Dedifferentiated amniotic fluid mesenchymal stem cell (primary cell): ENCODE data around the gene RGS7BP.

Source experiments
- DNase-seq: peaks from one replicate; pipeline ENCODE4 v3.0.0-alpha.2; 2016; ENCODE audit errors: extremely low spot score

RGS7BP gene

DNA sequence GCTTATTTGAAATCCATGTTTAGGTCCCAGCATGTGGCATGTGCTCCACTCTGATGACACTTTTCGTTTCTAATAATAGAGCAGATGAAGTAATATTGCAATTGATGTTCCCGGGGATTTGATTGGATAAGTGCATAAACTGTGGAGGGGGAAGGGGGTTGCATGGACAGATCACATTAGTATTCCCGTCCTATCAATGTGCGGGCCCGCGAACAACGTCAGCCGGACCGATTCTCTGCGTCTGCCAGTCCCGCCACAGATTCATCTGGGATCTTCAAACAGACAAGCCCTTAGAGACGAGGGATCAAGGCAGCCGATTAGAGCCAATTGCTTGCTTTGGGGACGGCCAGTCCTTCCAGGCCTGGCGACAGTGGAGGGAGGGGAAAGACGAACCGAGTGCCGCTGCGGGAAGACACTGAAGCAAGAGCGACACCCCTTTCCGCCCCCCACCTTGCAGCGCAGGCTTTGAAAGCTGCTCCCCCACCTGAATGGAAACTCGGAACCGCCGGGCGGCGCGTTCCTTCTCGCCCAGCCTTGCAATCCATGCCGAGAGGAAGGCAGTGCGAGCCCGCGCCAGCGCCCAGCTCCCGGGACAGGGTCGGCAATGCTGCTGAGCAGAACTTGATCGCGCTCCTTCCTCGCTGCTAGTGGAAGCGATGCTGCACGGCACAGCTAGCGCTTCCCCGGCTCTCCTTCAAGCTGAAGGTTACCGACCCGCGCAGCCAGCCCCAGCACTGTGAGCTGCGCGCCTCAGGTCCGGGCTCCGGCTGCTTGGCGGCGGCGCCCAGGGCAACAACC is at the start of gene RGS7BP:
TSS of gene RGS7BP (plus strand) at position 247 of the 798 bp plus-strand sequence. CDS start 610 bp downstream, outside the sequence.
- no peak for DNase-seq

DNA sequence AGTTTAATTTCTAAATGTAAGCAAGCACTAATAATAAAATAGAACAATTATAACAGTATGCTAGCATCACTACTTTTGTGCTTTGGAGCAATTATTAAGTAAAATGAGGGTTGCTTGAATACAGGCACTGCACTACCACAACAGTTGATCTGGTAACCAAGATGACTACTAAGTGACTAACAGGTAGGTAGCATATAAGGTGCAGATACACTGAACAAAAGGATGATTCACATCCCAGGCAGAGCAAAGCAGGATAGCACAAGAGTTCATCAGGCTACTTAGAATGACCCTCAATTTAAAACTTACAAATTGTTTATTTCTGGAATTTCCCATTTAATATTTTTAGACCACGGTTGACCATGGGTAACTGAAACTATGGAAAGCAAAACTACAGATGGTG is 48.0 kb upstream of the RGS7BP start:
- DNase-seq = no peak

DNA sequence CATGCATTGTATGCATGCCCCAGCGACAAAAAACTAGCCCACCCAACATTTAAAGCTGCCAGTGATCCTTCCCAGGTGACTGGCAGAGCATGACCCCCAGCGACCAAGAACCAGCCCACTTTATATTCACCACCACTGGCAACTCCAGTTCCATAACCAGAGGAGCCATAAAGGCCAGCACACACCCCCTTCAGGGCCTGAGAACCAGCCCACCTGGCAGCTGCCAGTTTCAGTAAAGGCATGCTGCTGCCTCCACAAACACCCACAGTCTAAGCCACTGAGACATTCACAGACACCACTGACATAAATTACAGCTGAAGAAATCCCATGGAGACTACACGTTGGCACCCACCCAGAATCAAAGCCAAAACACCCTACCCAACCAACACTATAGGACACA is 46.9 kb upstream of the RGS7BP start:
- DNase-seq = no peak

DNA sequence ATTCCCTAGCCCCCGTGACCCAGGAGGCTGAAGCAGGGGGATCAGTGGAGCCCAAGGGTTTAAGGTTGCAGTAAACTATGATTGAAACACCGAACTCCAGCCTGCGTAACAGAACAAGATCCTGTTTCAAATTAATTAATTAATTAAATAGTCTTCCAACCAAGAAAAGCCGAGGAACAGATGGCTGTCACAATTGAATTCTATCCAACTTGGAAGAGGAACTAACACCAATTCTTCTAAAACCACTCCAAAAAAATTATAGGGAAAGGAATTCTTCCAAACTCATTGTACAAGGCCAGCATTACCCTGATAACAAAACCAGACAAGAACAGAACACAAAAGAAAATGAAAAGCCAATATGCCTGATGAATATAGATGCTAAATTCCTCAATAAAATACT is 43.4 kb upstream of the RGS7BP start:
- DNase-seq = no peak

DNA sequence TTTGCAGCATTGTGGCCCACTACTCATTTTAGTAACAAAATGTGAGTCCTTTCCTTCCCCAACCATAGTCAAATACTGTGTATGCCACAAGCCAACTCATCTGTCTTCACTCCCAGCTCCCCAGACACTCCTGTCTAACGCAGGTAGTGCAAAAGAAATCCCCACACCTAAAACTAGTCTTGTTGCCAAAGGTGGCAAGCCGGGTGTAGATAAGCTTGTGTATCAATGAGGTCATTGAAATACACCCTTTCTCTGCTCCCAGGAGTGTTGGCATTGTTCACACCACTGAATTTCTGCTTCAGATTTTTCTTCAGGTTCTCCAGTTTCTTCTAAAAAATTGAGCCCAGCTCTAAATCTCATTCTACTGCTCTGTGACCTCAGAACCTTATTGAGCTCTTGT is 19.7 kb upstream of the RGS7BP start:
- no peak for DNase-seq

DNA sequence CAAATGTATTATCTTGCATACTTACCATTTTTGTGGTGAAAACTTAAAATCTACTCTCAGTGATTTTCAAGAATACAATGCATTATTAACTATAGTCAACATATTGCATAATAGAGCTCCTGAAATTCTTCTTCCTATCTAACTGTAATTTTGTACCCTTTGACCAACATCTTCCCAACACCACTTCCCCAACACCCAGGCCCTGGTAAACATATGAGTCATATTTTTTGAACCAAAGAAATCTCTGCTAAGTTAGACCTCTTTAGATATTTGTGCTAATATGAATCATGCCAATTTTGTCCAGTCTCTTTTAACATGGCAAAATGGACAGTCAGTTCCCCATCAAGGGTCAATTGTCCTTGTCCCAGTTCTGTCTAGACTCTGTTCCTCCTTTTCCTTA is 18.5 kb upstream of the RGS7BP start:
- no peak for DNase-seq

DNA sequence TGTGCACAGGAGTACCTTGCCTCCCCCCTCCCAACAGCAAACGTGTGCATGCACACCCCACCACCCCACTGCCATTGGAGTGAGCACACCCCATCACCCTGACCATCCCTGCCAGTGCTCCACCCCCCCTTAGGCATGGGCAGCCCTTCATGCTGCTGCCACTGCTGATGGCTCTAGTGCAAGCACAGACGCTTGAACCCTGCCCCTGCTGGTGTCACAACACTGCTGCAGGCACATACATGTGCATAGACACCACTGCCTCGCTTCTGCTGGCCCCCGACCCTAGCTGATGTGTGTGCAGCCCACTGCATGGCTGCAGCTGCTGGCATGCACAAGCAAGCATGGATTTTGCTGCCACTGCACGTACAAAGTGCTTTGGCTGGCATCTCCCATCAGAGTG is 16.0 kb upstream of the RGS7BP start:
- DNase-seq = no peak

DNA sequence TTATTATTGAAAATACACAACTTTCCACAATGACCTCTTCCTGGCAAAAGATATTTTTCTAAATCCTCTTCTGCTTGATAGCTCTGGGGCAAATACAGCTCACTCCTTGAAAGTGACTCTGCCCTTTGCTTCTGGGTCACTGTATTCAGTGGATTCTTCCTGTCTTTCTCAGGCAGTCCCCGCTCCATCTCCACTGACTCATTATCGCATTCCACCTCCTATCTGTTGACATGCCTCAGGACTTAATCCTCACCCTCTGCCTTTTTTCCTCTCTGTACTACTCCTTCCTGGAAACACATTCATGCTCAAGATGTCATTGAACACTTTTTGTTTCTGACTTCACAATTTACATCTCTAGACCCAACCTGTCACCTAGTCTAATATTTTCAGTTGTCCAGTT is 8.4 kb upstream of the RGS7BP start:
- DNase-seq = no peak

DNA sequence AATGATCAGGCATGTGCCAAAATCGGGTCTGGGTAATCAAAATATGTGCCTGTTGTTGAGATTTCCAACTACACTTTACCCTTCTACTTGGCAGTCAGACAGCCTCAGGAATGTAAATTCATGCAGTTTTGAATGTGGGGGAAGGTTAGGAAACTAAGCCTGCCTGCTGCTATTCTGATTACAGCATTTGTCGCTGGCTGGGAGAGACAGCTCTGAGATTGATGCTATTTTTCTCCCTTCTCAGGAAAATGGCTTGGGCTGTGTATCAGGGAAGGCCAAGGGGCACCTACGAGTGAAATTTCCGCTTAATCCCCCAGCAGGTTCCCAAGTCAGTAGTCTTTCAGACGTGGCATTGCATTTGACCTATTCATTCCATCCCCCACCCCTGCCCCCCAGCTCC is 3.6 kb upstream of the RGS7BP start:
- no peak for DNase-seq

DNA sequence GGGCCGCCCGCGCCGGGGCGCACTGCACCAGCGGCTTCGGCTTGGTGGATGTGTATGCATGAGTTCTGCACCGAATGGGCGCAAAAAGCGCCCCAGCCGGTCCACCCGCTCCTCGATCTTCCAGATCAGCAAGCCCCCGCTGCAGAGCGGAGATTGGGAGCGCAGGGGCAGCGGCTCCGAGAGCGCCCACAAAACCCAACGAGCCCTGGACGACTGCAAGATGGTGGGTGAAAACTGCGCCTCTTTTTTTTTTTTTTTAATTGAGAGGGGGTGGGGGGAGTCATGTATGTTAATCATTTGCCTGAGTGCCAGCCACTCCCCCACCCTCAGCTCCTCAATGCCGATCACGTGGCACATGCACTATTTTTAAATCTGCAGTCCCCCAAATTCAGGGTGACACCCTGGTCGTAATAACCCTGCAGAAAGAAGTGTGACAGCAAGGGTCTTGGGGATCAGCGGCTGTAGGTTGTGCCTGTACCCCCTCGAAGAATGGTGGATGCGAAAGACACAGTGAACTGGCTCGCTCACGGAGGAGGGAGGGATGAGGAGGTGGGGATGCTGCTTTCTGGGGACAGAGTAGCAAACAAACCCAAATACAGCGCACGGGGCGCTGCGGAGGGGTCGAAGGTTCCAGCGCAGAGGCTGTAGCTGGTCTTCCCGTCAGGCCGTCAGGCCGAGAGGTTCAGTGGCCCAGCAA is 900 bp downstream of the RGS7BP start:
- DNase-seq = no peak

DNA sequence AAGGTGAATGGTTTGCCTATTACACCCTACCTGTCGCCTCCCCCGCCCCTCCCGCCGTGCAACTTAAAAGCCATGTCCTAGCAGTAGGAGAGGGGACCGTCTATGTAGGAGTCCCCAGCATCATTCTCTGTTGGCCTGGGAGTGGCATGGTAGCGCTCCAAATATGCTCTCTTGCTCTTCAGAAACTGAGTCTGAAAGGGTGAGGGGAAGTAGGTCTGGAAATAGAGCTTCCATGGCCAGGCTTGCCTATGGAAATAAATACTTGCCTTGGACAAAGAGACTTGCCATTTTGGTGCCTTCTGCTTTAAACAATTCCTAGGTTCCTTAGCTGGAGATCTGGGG is 1.4 kb downstream of the RGS7BP start:
- DNase-seq = no peak

DNA sequence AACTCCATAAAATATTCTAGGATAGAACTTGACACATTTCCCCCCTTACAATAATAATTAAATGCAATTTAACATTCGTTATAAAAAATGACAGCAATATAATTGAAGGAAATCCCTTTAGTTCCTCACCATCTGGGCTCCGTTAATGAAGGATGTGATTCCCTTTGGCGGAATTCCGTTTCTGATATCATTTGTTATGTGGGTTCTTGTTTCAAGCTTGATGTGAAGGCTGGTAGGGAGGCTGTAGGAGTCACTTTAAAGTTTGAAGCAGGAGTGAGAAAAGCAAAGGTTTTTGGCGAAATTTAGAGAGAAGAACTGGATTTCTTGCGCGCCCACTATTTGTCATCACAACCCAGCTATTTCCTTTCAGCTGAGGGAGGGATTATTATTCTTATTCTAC is 4.0 kb downstream of the RGS7BP start:
- no peak for DNase-seq

DNA sequence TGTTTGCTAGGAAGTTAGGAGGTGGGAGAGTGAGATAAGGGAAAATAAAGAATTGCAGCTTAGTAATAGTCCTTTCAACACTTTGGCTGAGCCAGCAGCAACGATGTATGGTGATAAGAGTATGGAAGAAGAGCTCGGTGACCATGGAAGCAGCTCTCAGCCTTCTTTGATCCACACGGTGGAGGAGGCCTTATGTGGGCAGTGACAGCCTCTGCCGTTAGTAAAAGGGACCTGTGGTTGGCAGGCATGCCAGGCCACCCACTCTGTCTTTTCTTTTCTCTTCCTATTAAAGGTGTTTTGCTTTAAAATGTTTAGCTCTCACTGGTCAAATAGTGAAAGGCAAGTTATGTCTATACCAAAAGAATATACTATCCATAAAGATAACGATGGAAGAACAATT is 7.7 kb downstream of the RGS7BP start:
- no peak for DNase-seq

DNA sequence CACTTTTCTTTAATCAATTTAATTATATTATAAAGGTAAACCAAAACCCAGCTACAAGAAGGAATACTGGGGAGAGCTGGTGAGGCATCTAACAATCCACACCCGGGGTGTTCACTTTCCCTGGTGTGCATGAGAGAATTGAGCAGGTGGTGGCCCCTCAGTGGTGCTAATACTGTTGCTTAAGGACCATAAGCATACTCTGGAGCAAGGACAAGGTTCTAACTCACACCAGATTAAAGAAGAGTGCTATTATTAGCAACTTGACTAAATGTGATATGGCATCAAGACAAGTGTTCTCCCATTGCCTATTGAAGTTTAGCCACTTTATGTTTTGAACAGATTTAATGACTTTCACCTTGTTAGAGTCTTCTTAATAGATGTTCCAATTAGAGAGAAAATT is 8.8 kb downstream of the RGS7BP start:
- DNase-seq = no peak

DNA sequence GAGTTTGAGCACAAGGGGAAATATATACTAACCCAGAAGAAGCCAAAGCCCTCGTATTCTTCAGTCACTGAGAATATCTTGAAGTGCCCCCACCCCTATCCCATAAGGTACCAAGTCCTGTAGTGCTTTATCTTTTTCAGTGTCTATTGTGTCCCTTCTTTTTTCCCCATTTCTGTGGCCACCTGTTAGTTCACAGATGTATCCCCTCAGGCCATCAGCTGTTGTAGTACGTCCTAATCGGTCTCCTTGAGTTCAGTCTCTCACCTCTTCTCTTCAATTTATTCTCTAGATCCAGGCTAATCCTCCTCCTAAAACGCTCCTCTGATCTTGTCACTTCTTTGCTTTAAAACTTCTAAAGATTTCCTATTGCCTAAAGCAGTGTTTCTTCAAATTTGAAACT is 10.4 kb downstream of the RGS7BP start:
- DNase-seq = no peak

DNA sequence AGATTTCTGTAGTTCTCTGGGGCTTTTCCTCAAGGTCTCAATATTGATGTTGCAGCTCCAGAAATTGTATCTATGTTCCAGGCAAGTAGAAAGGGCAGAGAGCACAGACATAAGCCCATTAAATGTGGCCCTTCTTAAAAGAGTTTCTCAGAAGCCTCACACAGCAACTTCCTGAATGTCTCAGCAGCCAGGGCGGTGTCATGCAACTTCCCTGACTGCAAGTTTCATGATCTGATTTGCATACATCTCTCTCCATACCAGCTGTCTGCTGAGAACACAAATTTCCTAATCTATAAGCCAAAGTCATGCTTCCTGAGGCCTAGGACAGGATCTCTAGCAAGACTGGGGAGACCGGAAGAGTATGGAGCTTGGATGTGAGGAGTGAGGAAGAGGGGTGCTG is 13.0 kb downstream of the RGS7BP start:
- DNase-seq = no peak

DNA sequence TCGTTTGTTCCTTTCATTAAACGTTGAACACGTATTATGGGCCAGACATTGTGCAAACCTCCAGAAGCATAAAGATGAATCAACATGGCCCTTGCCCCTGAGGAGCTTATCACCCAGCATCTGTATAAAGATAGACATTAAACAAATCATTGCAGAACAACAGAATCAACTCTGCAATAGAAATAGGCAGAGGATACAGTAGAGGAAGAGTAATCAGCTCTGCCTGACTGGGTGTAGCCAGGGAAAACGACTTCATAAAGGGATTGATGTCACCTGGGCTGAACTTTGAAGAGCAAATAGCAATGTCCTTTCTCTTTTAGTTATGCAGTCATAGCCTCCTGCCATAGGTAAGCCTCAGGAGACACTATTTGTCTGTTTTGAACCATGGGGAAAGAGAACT is 13.4 kb downstream of the RGS7BP start:
- no peak for DNase-seq

DNA sequence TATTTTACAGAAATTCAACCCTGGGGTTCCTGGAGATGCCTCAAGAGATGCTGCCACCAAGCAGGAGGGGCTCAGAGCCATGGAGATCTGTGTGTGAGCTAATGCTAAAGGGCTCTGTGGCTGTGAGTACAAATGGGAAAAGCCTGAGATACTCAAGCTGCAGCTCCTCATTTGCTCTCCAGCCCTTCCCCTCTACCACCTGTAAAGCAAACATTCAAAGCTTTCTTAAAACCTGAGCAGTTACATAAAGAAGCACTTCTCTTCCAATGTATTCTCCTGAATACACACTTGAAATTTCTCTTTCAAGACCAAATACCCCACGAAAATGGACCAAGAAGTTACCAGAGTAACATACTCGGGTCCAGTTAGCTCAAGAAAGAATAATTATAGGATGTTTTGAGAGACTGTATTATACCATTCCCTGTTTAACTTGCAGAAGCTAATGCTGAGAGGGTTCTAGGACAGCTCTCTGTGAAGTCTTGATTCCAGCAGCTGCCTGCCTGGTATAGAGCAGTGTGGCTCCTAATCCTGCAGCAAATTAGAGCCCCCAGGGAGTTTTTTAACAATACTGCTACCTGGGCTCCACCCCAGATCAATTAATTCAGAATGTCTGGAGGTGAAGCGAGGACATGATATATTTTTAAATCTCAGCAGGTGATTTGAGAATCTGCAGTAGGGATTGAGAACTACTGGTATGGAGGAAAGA is 21.1 kb downstream of the RGS7BP start:
- no peak for DNase-seq

DNA sequence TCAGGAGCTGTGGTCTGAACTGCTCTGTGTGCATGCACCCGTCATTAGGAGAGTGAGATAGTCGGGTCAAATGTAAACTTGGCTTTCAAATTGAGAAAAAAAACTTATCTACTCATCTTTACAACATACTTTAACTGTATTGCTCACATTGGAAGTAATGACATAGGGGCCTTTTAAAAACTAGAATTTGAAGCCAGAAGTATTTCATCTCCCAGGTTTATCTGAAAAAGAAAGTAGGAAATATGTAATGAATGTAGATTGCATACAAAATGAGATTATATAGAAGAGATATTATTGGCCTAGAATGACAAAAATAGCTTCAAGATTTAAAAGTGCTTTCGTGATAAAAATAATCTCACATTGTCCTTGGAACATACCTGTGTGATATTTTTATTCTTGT is 24.3 kb downstream of the RGS7BP start:
- DNase-seq = no peak

DNA sequence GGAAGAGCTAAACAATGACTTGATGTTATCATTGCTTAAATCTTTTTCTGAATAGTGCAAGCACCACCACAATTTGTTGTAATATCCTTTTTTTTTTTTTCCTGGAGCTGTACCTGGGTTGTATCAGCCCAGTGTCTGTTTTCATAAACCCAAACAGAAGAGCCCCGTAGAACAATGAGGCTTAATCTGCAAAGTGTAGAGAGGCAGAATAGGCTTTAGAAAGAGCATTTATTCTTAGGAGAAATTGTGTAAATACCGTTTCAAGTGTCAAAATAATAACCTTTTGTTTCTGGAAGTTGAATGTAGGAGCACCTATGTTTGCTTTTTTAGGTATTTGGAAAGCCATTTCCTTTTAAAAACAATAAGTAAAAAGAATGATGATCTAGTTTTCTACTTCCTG is 26.4 kb downstream of the RGS7BP start:
- no peak for DNase-seq

DNA sequence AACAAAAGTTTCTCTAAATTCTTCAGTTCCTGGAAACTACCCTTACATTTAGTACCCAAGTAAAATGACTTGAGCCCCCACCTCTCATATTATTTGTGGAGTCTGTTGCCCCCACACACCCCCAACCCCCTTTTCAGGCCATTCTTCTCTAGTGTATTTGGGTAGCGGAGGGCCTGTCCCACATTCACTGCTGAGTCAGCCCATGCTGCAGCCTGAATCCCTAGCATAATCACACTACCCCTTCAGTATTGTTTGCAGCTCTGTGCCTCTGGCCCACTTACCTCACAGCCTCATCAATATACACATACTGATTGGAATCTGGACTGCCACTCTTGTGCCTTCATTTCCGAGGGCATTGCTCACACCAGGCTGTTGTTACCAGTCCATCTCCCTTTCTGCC is 26.8 kb downstream of the RGS7BP start:
- no peak for DNase-seq

DNA sequence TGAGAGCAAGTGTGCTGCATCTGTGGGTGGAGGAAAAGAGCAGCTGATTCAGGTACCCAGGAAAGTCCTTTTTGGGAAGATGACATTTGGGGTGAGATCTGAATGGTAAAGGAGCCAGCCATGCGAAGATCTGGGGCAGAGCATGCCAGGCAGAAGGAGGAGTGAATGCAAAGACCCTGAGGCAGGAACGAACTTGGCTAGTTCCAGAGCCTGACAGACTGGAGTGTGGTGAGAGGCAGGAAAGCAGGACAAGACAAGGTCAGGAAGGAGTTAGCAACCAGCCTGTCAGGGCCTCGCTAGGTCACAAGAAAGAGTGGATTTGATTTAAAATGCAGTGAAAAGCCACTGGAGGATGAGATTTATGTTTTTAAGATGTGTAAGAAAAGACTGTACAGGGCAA is 28.2 kb downstream of the RGS7BP start:
- DNase-seq = no peak

DNA sequence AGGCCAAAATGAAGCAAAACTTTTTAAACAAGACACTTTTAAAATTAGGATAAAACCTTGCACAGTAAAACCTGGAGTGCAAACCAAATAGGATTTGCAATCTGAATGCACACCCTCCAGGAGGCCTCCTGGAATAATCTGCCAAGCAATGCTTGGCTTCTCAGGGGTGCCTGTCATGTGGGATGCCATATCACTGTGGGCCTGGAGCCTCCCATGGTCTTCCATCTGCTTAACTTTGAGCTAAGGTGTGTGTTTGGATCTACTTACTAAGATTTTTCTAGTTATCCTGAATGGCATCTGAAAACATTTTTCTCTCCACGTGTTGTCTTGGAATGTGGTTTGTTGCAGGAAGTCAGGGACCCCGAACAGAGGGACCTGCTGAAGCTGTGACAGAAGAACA is 52.1 kb downstream of the RGS7BP start:
- DNase-seq = no peak
